CD14-positive monocyte (primary cell): Measurements from ENCODE around the gene PILRA. TPM values are rescaled to one million over a fixed set of nuclear protein-coding genes. Genes with fewer than 3 reads are reported as not detected.

Experiments used
- DNase-seq, 3 donors: peaks; one replicate each; pipeline ENCODE4 v3.0.0-alpha.2; 2011 to 2022
- H2AFZ ChIP-seq: 2 replicates; pipeline ENCODE4 v1.6.0; 2012; ENCODE audit warnings: mild to moderate bottlenecking, low read depth, low read length, inconsistent platforms; ENCODE audit not compliant: insufficient read depth, poor library complexity, severe bottlenecking
- H3K27ac ChIP-seq, 2 donors: 1 replicate in 1 of 2; 2 replicates in 1 of 2; pipeline ENCODE4 v1.5.1; 2012 to 2013; ENCODE audit warnings: low read length in 2 of 2, control low read depth in 1 of 2, inconsistent platforms in 1 of 2, low read depth in 1 of 2, mild to moderate bottlenecking in 1 of 2
- H3K27me3 ChIP-seq, 2 donors: one replicate each; pipeline versions ENCODE4 v1.6.0 to v1.6.1; 2011 to 2013; ENCODE audit warnings: low read length in 2 of 2; ENCODE audit not compliant: control insufficient read depth in 2 of 2, insufficient read depth in 2 of 2
- H3K36me3 ChIP-seq, 2 donors: replicated peaks in 1 of 2; 1 replicate in 1 of 2; 2 replicates in 1 of 2; pipeline versions ENCODE4 v1.5.1 to v1.6.1; 2012 to 2013; ENCODE audit warnings: low read length in 2 of 2, control low read depth in 1 of 2, inconsistent platforms in 1 of 2, mild to moderate bottlenecking in 1 of 2; ENCODE audit not compliant: insufficient read depth in 2 of 2, control insufficient read depth in 1 of 2
- H3K4me1 ChIP-seq, 2 donors: 1 replicate in 1 of 2; 2 replicates in 1 of 2; pipeline versions ENCODE4 v1.5.1 to v1.6.1; 2012 to 2013; ENCODE audit warnings: low read length in 2 of 2, control low read depth in 1 of 2, inconsistent platforms in 1 of 2, mild to moderate bottlenecking in 1 of 2, moderate library complexity in 1 of 2; ENCODE audit not compliant: insufficient read depth in 2 of 2, control insufficient read depth in 1 of 2
- H3K4me2 ChIP-seq: replicated peaks from 2 replicates; pipeline ENCODE3; 2012; ENCODE audit warnings: low read length, moderate library complexity, mild to moderate bottlenecking; ENCODE audit not compliant: poor library complexity, severe bottlenecking; ENCODE audit errors: extremely low read depth
- H3K4me3 ChIP-seq, 3 experiments: fragments of 200-600 bp in 1 of 3; sonication (generic) in 1 of 3; replicated peaks in 1 of 3; 1 replicate in 2 of 3; 2 replicates in 1 of 3; pipeline ENCODE4 v1.5.1; 2011 to 2013; ENCODE audit warnings: low read length in 3 of 3, mild to moderate bottlenecking in 3 of 3, control low read depth in 2 of 3, low read depth in 2 of 3, inconsistent platforms in 1 of 3, moderate library complexity in 1 of 3
- H3K79me2 ChIP-seq: 2 replicates; pipeline ENCODE4 v1.6.0; 2012; ENCODE audit warnings: mild to moderate bottlenecking, control low read depth, inconsistent platforms, low read length, moderate library complexity; ENCODE audit not compliant: insufficient read depth
- H3K9ac ChIP-seq: 2 replicates; pipeline ENCODE4 v1.6.0; 2017; ENCODE audit warnings: low read length, mild to moderate bottlenecking; ENCODE audit not compliant: insufficient read depth, poor library complexity, severe bottlenecking
- H3K9me3 ChIP-seq, 2 donors: replicated peaks in 1 of 2; 1 replicate in 1 of 2; 2 replicates in 1 of 2; pipeline versions ENCODE4 v1.5.1 to v1.6.1; 2012 to 2013; ENCODE audit warnings: low read length in 2 of 2, control low read depth in 1 of 2; ENCODE audit not compliant: control insufficient read depth in 1 of 2, insufficient read depth in 1 of 2
- H4K20me1 ChIP-seq: 2 replicates; pipeline ENCODE4 v1.6.0; 2012; ENCODE audit warnings: mild to moderate bottlenecking, low read length, control low read depth, moderate library complexity; ENCODE audit not compliant: insufficient read depth
- H3K27ac Mint-ChIP-seq, 7 donors: one replicate each; pipeline ENCODE4 v1.8.0; 2020; ENCODE audit warnings: mild to moderate bottlenecking in 7 of 7, mixed read lengths in 7 of 7, moderate library complexity in 6 of 7, inconsistent platforms in 2 of 7
- H3K27me3 Mint-ChIP-seq, 3 donors: one replicate each; pipeline ENCODE4 v1.8.0; 2021 to 2022; ENCODE audit warnings: low read depth in 3 of 3, mild to moderate bottlenecking in 3 of 3, mixed read lengths in 3 of 3, moderate library complexity in 3 of 3, inconsistent platforms in 1 of 3
- H3K36me3 Mint-ChIP-seq, 2 donors: one replicate each; pipeline ENCODE4 v1.8.0; 2020; ENCODE audit warnings: mixed read lengths in 2 of 2, inconsistent platforms in 1 of 2, mild to moderate bottlenecking in 1 of 2
- H3K4me1 Mint-ChIP-seq: one replicate; pipeline ENCODE4 v1.8.0; 2020; ENCODE audit warnings: mild to moderate bottlenecking, mixed read lengths
- H3K4me3 Mint-ChIP-seq, 2 donors: one replicate each; pipeline ENCODE4 v1.8.0; 2020; ENCODE audit warnings: mild to moderate bottlenecking in 2 of 2, mixed read lengths in 2 of 2, moderate library complexity in 1 of 2
- H3K9me3 Mint-ChIP-seq, 7 donors: one replicate each; pipeline ENCODE4 v1.8.0; 2020 to 2022; ENCODE audit warnings: mixed read lengths in 7 of 7, mild to moderate bottlenecking in 6 of 7, moderate library complexity in 6 of 7, inconsistent platforms in 2 of 7
- CTCF ChIP-seq: fragments of 200-600 bp; IDR thresholded peaks from one replicate; pipeline ENCODE4 v1.8.0; 2022; ENCODE audit warnings: antibody characterized with exemption, mild to moderate bottlenecking
- WGBS: methylation state at CpG from one replicate; pipeline ENCODE4 v1.1.5; 2013; ENCODE audit warnings: missing lambda C conversion rate; ENCODE audit not compliant: insufficient coverage; 5-methylcytosine and 5-hydroxymethylcytosine counted together
- intact Hi-C, 2 donors: fragments of 100-400 bp; cut with micrococcal nuclease; formaldehyde crosslinking; loops; one replicate each; pipeline versions ENCODE4 v1.15.0 to v1.15.1; 2023
- polyA plus RNA-seq, 3 donors: library from polyadenylated mRNA; depleted of rRNA in 1 of 3; unstranded in 2 of 3; stranded (reverse) in 1 of 3; fragments of 300-500 nt in 2 of 3; fragments of >200 nt in 1 of 3; fragmentation: Illumina TruSeq in 2 of 3; gene quantifications; 1 replicate in 2 of 3; 2 replicates in 1 of 3; pipeline ENCODE4 v1.2.3, GENCODE V29; 2012 to 2021

PILRA gene
- polyA plus RNA-seq, 3 donors = 316 to 491 (median 364) TPM

DNA sequence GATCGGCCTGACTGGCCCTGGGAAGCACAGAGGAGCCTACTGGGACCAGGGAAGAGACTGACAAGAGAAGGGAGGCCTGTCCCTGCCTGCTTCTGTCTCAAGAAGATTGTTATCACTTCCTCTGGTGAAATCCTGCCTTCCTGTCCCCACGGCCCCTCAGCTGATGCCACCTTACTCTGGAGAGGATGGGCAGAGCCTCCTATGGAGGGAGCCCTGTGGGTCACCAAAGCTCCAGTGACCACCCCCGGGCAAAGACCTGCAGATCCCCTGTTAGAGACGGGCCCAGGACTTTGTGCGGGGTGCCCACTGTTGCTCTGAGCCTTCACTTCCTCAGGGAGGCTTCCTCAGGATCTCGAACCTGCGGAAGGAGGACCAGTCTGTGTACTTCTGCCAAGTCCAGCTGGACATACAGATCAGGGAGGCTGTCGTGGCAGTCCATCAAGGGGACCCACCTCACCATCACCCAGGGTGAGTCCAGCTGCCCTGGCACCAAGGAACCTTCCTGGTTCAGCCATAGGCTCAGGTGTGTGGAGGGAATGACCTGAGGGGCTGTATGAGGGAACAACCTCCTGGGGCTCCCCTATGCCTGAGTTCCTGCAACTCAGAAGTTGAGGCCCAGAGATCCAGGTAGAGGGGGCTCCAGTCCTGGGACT is 16.7 kb upstream of the PILRA start:
- no peak overlapping the region for H3K4me2 ChIP-seq
- H3K27me3 Mint-ChIP-seq = peaks cover 0 to 3% (median 2%) of the 10 kb centered on the region in 3 donors
- no peaks in the 10 kb centered on the region for H3K9me3 ChIP-seq
- no peaks in the 10 kb centered on the region for H3K27me3 ChIP-seq
- DNase-seq = no peak
- 84% methylated on average over 6 of the region's 8 CpGs for WGBS
- no peaks in the 10 kb centered on the region for H3K9me3 Mint-ChIP-seq
- H2AFZ ChIP-seq = no peak overlapping the region
- H3K79me2 ChIP-seq = peaks cover 2% of the 10 kb centered on the region
- TF ChIP-seq CTCF = no peak
- H3K4me3 Mint-ChIP-seq = no peak overlapping the region
- H3K36me3 Mint-ChIP-seq = peaks cover 57 to 88% of the 10 kb centered on the region in 2 donors
- peak overlapping the region; percentile 8 for H3K9ac ChIP-seq
- peaks cover 75 to 98% of the 10 kb centered on the region in 2 donors for H3K36me3 ChIP-seq
- H3K4me1 ChIP-seq = peaks cover 19 to 25% of the 10 kb centered on the region in 2 donors
- H4K20me1 ChIP-seq = no peaks in the 10 kb centered on the region
- H3K4me3 ChIP-seq = no peak overlapping the region
- intact Hi-C loops = loop anchor here (5.0 to 10.0 kb wide), 2 partner anchors 51 to 212 kb away; partner anchors contain the start of gene LAMTOR4 (in 1 of the 2)
- H3K4me1 Mint-ChIP-seq = peaks cover 28% of the 10 kb centered on the region
- peak overlapping the region in 4 of 7 donors; percentile 6 to 83 (median 62) for H3K27ac Mint-ChIP-seq
- peak overlapping the region; percentile 5 to 64 for H3K27ac ChIP-seq

DNA sequence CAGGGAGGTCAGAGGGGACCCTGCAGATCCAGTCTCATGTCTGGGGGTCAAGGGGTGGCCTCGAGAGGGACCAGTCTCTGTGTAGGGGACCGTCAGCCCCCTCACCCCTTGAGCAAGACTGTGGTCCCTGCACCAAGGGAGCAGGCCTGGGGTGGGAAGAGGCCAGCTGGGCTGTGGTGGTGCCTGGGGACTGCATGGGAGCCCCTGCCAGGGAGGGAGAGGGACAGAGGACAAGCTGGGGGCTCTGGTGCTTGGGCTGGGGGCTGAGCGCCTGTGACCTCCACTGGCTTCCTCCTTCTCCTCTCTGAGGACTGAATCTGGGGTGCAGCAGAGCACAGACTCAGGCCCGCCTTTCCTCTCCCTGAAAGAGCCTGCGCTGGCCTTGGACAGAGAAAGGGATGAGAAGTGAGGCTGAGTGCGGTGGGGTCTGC is 16.1 kb upstream of the PILRA start:
- Histone ChIP-seq H2AFZ (no peak overlapping the region), H3K27ac (peak overlapping the region in 1 of 2 donors; percentile 64), H4K20me1 (no peaks in the 10 kb centered on the region), H3K4me2 (no peak overlapping the region), H3K36me3 (peaks cover 78 to 98% of the 10 kb centered on the region in 2 donors), H3K4me1 (peaks cover 19 to 25% of the 10 kb centered on the region in 2 donors), H3K27me3 (no peaks in the 10 kb centered on the region), H3K9ac (no peak overlapping the region), H3K9me3 (no peaks in the 10 kb centered on the region), H3K4me3 (no peak overlapping the region), H3K79me2 (peaks cover 2% of the 10 kb centered on the region)
- no peak for TF ChIP-seq CTCF
- H3K4me3 Mint-ChIP-seq = no peak overlapping the region
- DNase-seq = no peak
- peaks cover 28% of the 10 kb centered on the region for H3K4me1 Mint-ChIP-seq
- peaks cover 60 to 92% of the 10 kb centered on the region in 2 donors for H3K36me3 Mint-ChIP-seq
- peaks cover 0 to 3% (median 2%) of the 10 kb centered on the region in 3 donors for H3K27me3 Mint-ChIP-seq
- intact Hi-C loops = loop anchor here (5.0 to 10.0 kb wide), 2 partner anchors 50 to 212 kb away; partner anchors contain the start of gene LAMTOR4 (in 1 of the 2)
- no peaks in the 10 kb centered on the region for H3K9me3 Mint-ChIP-seq
- 83% methylated on average over 2 of the region's 6 CpGs for WGBS
- peak overlapping the region in 4 of 7 donors; percentile 5 to 83 (median 50) for H3K27ac Mint-ChIP-seq
